Stimulated activated CD4-positive, alpha-beta T cell treated with anti-CD3 and anti-CD28 coated beads, Interleukin-12 subunit alpha, Interleukin-12 subunit beta, amount 100 ng/mL, for 4 hours (primary cell): ENCODE results near the gene PIEZO2.

Source experiments
- DNase-seq: peaks from one replicate; pipeline ENCODE4 v3.0.0-alpha.2; 2020

Gene PIEZO2

GRCh38 chr18:10718809-10719208 lies 430.6 kb downstream of the PIEZO2 start:
- DNase-seq, result no peak

GRCh38 chr18:10715791-10716190 lies 433.6 kb downstream of the PIEZO2 start:
- DNase-seq, result no peak

- DNase-seq, result no peak
Observed at GRCh38 chr18:10713409-10713808, 436.0 kb downstream of the PIEZO2 start.

- DNase-seq, result no peak
Observed at GRCh38 chr18:10707294-10707693, 442.1 kb downstream of the PIEZO2 start.

GRCh38 chr18:10705786-10706185 lies 443.6 kb downstream of the PIEZO2 start:
- no peak for DNase-seq

- DNase-seq, result no peak
Observed at GRCh38 chr18:10705291-10705690, 444.1 kb downstream of the PIEZO2 start.

- no peak for DNase-seq
Observed at GRCh38 chr18:10702206-10702605, 447.2 kb downstream of the PIEZO2 start.

- DNase-seq, result no peak
Observed at GRCh38 chr18:10690366-10690765, 459.0 kb downstream of the PIEZO2 start.

GRCh38 chr18:10690035-10690329 lies 459.4 kb downstream of the PIEZO2 start:
- no peak for DNase-seq

- DNase-seq, result no peak
Observed at GRCh38 chr18:10689236-10690034, 459.9 kb downstream of the PIEZO2 start.

- no peak for DNase-seq
Observed at GRCh38 chr18:10688766-10689165, 460.6 kb downstream of the PIEZO2 start.

GRCh38 chr18:10687161-10687925 lies 462.0 kb downstream of the PIEZO2 start:
- no peak for DNase-seq

GRCh38 chr18:10686308-10686707 lies 463.1 kb downstream of the PIEZO2 start:
- no peak for DNase-seq

- no peak for DNase-seq
Observed at GRCh38 chr18:10685484-10685883, 463.9 kb downstream of the PIEZO2 start.

GRCh38 chr18:10682368-10682714 lies 467.0 kb downstream of the PIEZO2 start:
- no peak for DNase-seq

- no peak for DNase-seq
Observed at GRCh38 chr18:10681581-10682367, 467.6 kb downstream of the PIEZO2 start.

- no peak for DNase-seq
Observed at GRCh38 chr18:10680271-10680596, 469.1 kb downstream of the PIEZO2 start.

GRCh38 chr18:10679557-10680270 lies 469.7 kb downstream of the PIEZO2 start:
- DNase-seq, result no peak

GRCh38 chr18:10671441-10671840 lies 477.9 kb downstream of the PIEZO2 start:
- DNase-seq, result no peak

GRCh38 chr18:10670856-10671255 lies 478.5 kb downstream of the PIEZO2 start:
- no peak for DNase-seq

GRCh38 chr18:10669441-10670100 lies 479.8 kb downstream of the PIEZO2 start:
- DNase-seq, result no peak

- DNase-seq, result no peak
Observed at GRCh38 chr18:10663750-10664149, 485.6 kb downstream of the PIEZO2 start.

GRCh38 chr18:10661317-10661716 lies 488.1 kb downstream of the PIEZO2 start:
- no peak for DNase-seq
